Fibroblast of villous mesenchyme (primary cell): ENCODE data around the gene BTBD18. TPM values are rescaled to one million over a fixed set of nuclear protein-coding genes. Genes with fewer than 3 reads are reported as not detected.
A peak's percentile ranks its signal among the peaks of the same experiment; 100 is the strongest.

Source experiments
- DNase-seq: peaks from one replicate; pipeline ENCODE4 v3.0.0-alpha.2; 2010; ENCODE audit warnings: low read depth
- H3K4me3 ChIP-seq: 2 replicates; pipeline ENCODE4 v1.5.1; 2011; ENCODE audit warnings: low read depth, mild to moderate bottlenecking, low read length
- total RNA-seq: library from RNA; depleted of rRNA; stranded (reverse); fragments of >200 nt; gene quantifications from 2 replicates; pipeline ENCODE4 v1.2.3, GENCODE V29; 2012
- TF ChIP-seq, protein P1 (sequence below): IDR thresholded peaks from 2 replicates; pipeline ENCODE4 v1.5.1; 2012; ENCODE audit warnings: low read depth, mild to moderate bottlenecking, low read length; ENCODE audit not compliant: insufficient read depth

The BTBD18 gene
- total RNA-seq, 1 donor, result not detected

GRCh38 chr11:57761301-57762234, 9.9 kb upstream of the BTBD18 start, which contains the start of gene CTNND1:
CTNND1 (plus strand) TSS chr11:57761802; CDS start chr11:57791479, 29,677 bp downstream.
- TF ChIP-seq, protein P1, sequence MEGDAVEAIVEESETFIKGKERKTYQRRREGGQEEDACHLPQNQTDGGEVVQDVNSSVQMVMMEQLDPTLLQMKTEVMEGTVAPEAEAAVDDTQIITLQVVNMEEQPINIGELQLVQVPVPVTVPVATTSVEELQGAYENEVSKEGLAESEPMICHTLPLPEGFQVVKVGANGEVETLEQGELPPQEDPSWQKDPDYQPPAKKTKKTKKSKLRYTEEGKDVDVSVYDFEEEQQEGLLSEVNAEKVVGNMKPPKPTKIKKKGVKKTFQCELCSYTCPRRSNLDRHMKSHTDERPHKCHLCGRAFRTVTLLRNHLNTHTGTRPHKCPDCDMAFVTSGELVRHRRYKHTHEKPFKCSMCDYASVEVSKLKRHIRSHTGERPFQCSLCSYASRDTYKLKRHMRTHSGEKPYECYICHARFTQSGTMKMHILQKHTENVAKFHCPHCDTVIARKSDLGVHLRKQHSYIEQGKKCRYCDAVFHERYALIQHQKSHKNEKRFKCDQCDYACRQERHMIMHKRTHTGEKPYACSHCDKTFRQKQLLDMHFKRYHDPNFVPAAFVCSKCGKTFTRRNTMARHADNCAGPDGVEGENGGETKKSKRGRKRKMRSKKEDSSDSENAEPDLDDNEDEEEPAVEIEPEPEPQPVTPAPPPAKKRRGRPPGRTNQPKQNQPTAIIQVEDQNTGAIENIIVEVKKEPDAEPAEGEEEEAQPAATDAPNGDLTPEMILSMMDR, result no peak
- peak; percentile 98 for DNase-seq
- H3K4me3 ChIP-seq, result peak within 1 kb of the TSS; percentile 82

- no peak overlapping the region for H3K4me3 ChIP-seq
- no peak for DNase-seq
- TF ChIP-seq, protein P1, result no peak
These were observed 6.6 kb upstream of the BTBD18 start for GRCh38 chr11:57758174-57758573.

- H3K4me3 ChIP-seq, result no peak overlapping the region
- no peak for DNase-seq
- TF ChIP-seq, protein P1, result no peak
These were observed 1.3 kb upstream of the BTBD18 start for GRCh38 chr11:57752954-57753353.

- H3K4me3 ChIP-seq, result no peak overlapping the region
- TF ChIP-seq, protein P1, result no peak
- no peak for DNase-seq
These were observed 443 bp downstream of the BTBD18 start for GRCh38 chr11:57751176-57751575.

- no peak for DNase-seq
- TF ChIP-seq, protein P1, result no peak
- no peak overlapping the region for H3K4me3 ChIP-seq
These were observed 4.7 kb downstream of the BTBD18 start for GRCh38 chr11:57746920-57747319.

- no peak for DNase-seq
These were observed 6.4 kb downstream of the BTBD18 start for GRCh38 chr11:57745206-57745605.

More at GRCh38 chr11:57745206-57745605, 6.4 kb downstream of the BTBD18 start:
- TF ChIP-seq, protein P1, result no peak
- H3K4me3 ChIP-seq, result no peak overlapping the region
